ENCODE results near the gene ZNF865. TPM values are rescaled to one million over a fixed set of nuclear protein-coding genes. Genes with fewer than 3 reads are reported as not detected.

The ZNF865 gene
- total and polyA plus RNA-seq, 2 of the 8 experiments (the other 6 are each of a cell fraction or from before 2014, with no cell fraction given): 3.5 to 13.6 TPM

- no peak for TF ChIP-seq CHD7 (IDR thresholded peaks at IDR 0.05; ENCODE audit: insufficient replicate concordance, low read length)
- no peak for TF ChIP-seq CHD2 (IDR thresholded peaks at IDR 0.05; ENCODE audit: low read length)
- peak; percentile 15 for TF ChIP-seq KDM4A (IDR thresholded peaks at IDR 0.05; ENCODE audit: low read depth, low read length, severe bottlenecking)
- TF ChIP-seq GTF2F1 (IDR thresholded peaks at IDR 0.05; ENCODE audit: borderline replicate concordance, low read depth, low read length): no peak
- no peak for TF ChIP-seq EP300 (IDR thresholded peaks at IDR 0.05; ENCODE audit: borderline replicate concordance in 1 of 2, low read depth in 2 of 2, low read length in 2 of 2)
- TF ChIP-seq SIN3A (conservative IDR thresholded peaks at IDR 0.05 in 1 of 2, IDR thresholded peaks at IDR 0.05 in 1 of 2; ENCODE audit: low read depth in 1 of 2, low read length in 2 of 2): peak in 1 of 2 experiments; percentile 95; a peak in 2 of 4 replicates
- TF ChIP-seq SRF (IDR thresholded peaks at IDR 0.05; ENCODE audit: low read depth, low read length): no peak
- no peak for TF ChIP-seq USF2 (IDR thresholded peaks at IDR 0.05; ENCODE audit: low read length)
Observed at GRCh38 chr19:55653651-55654322, 48.3 kb downstream of the ZNF865 start (continued).

Data from H1 (cell line).